Neural crest cell (in vitro differentiated cells): ENCODE measurements around the gene POLD3. TPM values are rescaled to one million over a fixed set of nuclear protein-coding genes. Genes with fewer than 3 reads are reported as not detected.

ENCODE experiments used
- DNase-seq: peaks from one replicate; pipeline ENCODE4 v3.0.0; 2021; ENCODE audit warnings: low read depth, mixed read lengths, low spot score
- H3K27ac Mint-ChIP-seq: one replicate; pipeline ENCODE4 v1.8.0; 2021; ENCODE audit warnings: mild to moderate bottlenecking, mixed read lengths; ENCODE audit not compliant: unreplicated experiment
- H3K27me3 Mint-ChIP-seq: 2 replicates; pipeline ENCODE4 v1.8.0; 2021; ENCODE audit warnings: low read depth, mild to moderate bottlenecking, mixed read lengths
- H3K36me3 Mint-ChIP-seq: 2 replicates; pipeline ENCODE4 v1.8.0; 2021; ENCODE audit warnings: low read depth, mild to moderate bottlenecking, mixed read lengths
- H3K4me1 Mint-ChIP-seq: 2 replicates; pipeline ENCODE4 v1.8.0; 2021; ENCODE audit warnings: mixed read lengths
- H3K4me3 Mint-ChIP-seq: one replicate; pipeline ENCODE4 v1.8.0; 2021; ENCODE audit warnings: mild to moderate bottlenecking, mixed read lengths
- H3K9me3 Mint-ChIP-seq: 2 replicates; pipeline ENCODE4 v1.8.0; 2021; ENCODE audit warnings: mixed read lengths
- CTCF ChIP-seq: fragments of 200-600 bp; sonication (generic); conservative IDR thresholded peaks from 2 replicates; pipeline ENCODE4 v1.5.0; 2021; ENCODE audit warnings: antibody characterized with exemption, mild to moderate bottlenecking
- total RNA-seq: library from RNA; stranded (reverse); gene quantifications from 2 replicates; pipeline ENCODE4 v1.2.1, GENCODE V29; 2021

POLD3 gene
- total RNA-seq, 1 donor from 2014 or later: 46.3 TPM

- Mint-ChIP-seq H3K27ac (no peak overlapping the region), H3K4me3 (no peak overlapping the region), H3K27me3 (no peaks in the 10 kb centered on the region), H3K4me1 (no peaks in the 10 kb centered on the region), H3K9me3 (no peaks in the 10 kb centered on the region), H3K36me3 (peaks cover 6% of the 10 kb centered on the region)
- no peak for TF ChIP-seq CTCF
- no peak for DNase-seq
These were observed 41.3 kb downstream of the POLD3 start for GRCh38 chr11:74633406-74634393.

DNA sequence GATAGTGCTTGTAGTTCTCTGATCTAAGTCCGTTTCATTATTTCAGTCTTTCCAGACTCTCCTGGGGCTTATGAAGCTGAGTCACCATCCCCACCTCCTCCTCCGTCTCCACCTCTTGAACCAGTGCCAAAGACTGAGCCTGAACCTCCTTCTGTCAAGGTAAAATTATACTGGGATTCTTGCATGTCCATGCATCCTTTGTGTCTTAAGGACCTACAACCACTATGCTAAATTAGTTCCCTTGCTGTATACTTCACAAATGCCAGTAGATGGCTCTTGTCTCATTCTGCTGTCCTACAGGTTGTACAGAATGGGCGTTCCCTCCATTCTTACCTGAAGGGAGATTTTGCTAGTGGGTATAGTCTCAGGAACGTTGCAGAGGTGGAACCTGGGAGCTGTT, 42.2 kb downstream of the POLD3 start:
- Mint-ChIP-seq H3K36me3 (peaks cover 4% of the 10 kb centered on the region), H3K4me1 (no peaks in the 10 kb centered on the region), H3K9me3 (no peaks in the 10 kb centered on the region), H3K27me3 (no peaks in the 10 kb centered on the region), H3K4me3 (no peak overlapping the region), H3K27ac (no peak overlapping the region)
- no peak for DNase-seq
- TF ChIP-seq CTCF: no peak

DNA sequence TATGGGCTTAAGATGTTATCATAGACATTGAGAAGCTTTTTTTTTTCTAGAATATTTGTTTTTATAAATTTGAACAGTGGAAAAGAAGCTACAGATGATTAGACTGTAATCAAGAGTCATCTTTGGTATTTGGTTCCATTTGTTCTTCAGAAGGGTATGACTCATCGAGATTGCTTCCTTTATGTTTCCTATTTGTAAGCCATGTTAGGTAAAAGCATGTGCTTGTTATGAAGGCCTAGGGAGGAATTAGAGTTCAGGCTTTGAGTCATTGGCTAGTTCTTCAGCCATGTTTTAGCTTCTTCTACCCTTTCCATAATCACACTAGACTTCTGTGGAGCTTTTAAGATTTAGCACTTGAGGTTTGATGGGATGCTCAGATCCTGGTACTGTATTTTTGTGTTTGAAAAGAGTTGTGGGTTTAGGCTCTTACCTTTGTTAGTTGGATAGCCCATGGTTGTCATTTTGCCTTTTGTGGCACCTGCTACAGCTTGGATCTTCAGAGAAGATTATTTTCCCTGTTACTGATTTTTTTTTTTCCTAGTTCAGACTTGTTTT, 44.3 kb downstream of the POLD3 start:
- no peaks in the 10 kb centered on the region for H3K27me3 Mint-ChIP-seq
- H3K27ac Mint-ChIP-seq: no peak overlapping the region
- DNase-seq: no peak
- TF ChIP-seq CTCF: no peak
- no peaks in the 10 kb centered on the region for H3K9me3 Mint-ChIP-seq
- peaks cover 12% of the 10 kb centered on the region for H3K36me3 Mint-ChIP-seq
- no peak overlapping the region for H3K4me3 Mint-ChIP-seq
- no peaks in the 10 kb centered on the region for H3K4me1 Mint-ChIP-seq

GRCh38 chr11:74637700-74638099, 45.3 kb downstream of the POLD3 start:
- Mint-ChIP-seq H3K27me3 (no peaks in the 10 kb centered on the region), H3K4me1 (no peaks in the 10 kb centered on the region), H3K36me3 (peaks cover 17% of the 10 kb centered on the region), H3K4me3 (no peak overlapping the region), H3K27ac (no peak overlapping the region), H3K9me3 (no peaks in the 10 kb centered on the region)
- no peak for TF ChIP-seq CTCF
- DNase-seq: no peak

DNA sequence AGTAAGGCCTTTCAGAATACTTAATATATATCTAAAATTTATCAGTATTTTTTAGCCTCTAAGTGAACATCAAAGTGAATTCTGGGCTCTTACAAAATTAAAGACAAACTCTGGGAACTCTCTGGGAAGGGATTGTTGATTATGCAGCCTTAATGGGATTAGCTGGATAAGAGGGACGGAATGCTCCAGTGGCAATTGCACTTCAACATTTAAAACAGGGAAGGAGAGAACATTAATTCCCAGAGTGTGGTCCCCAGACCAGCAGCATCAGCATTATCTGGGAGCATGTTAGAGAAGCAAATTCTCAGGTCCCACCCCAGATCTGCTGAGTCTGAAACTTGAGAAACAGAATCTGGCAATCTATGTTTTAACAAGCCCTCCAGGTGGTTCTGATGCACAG, 46.5 kb downstream of the POLD3 start:
- no peaks in the 10 kb centered on the region for H3K9me3 Mint-ChIP-seq
- DNase-seq: no peak
- H3K27me3 Mint-ChIP-seq: no peaks in the 10 kb centered on the region
- no peak for TF ChIP-seq CTCF
- H3K4me3 Mint-ChIP-seq: no peak overlapping the region
- peaks cover 17% of the 10 kb centered on the region for H3K36me3 Mint-ChIP-seq
- peak overlapping the region; percentile 76 for H3K27ac Mint-ChIP-seq
- no peaks in the 10 kb centered on the region for H3K4me1 Mint-ChIP-seq
